Esophagus mucosa (tissue), 1 donor: ENCODE data around the gene OR7G2. TPM values are rescaled to one million over a fixed set of nuclear protein-coding genes. Genes with fewer than 3 reads are reported as not detected.
"Not testable (repeated sequence)": the region's sequence is repeated elsewhere in the genome, so short reads cannot be mapped to it uniquely, and the experiment has no call there.

Source experiments
- ATAC-seq: fragments of 200-7000 bp; cut with Tn5 transposase; one replicate; pipeline ENCODE4 v1.9.1; 2020
- total RNA-seq: library from RNA; stranded (reverse); gene quantifications from one replicate; pipeline ENCODE4 v1.2.4, GENCODE V29; 2023
- donor health status: DM: yes; HTN: yes; CAD: no.

Gene OR7G2
- total RNA-seq, 1 donor from 2014 or later: not detected

DNA sequence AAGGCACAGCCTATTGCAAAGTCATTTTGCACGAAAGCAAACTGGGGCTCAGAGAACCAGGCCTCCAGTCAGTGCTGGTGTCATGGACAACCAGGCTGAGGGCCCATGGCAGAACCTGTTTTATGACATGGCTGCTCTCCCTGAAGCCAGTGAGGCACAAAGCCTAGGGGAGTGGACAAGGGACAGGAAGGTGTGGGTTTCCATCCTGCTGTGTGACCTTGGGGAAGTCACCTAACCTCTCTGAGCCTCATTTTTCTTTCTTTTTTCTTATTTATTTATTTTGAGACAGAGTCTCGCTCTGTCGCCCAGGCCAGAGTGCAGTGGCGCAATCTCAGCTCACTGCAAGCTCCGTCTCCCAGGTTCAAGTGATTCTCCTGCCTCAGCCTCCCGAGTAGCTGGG lies 35.6 kb downstream of the OR7G2 start:
- not testable (repeated sequence) for ATAC-seq

DNA sequence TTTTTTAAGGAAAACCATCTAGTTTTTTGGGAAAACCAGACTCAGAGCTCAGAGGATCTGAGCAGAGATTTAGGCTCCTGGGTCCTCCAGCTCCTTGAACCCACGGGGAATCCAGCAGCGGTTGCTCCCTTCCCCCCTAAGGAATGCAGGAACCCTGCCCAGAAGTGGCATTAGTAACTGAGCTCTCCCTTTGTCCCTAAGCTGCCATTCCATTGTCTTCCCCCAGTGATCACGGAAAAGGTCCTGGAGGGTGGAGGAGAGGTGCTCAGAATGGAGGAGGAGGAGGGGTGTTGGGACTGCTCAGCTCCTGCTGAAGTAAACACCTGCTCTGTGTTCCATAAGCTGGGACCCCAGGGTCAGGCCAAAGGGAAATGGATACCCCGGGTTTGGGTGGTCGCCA lies 37.2 kb downstream of the OR7G2 start:
- ATAC-seq: peak; percentile 31

DNA sequence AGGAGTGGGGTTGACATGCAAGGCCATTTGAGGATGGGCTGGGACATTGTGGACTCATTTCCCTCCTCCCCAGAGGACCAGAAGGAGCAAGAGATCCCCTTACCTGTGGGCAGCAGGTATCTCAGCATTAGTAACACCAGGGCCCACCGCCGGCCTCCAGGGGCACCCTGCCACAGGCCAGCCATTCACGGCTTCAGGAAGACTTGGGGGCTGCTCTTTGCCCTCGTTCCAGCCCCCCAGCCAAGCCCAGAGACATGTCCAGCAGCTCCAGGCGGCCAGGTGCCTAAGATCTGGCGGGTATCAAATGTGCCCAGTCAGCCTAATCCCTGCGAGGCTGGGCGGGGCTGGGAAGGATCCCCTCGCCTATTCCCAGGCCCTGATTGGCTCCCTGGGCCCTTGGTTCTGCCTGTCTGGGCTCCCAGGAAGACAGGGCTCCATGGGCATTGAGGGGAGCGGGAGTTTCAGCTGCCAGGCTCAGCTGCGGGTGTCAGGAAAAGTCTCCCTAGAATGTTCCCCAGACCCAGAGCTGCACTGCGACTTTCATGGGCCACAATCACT lies 41.7 kb downstream of the OR7G2 start:
- ATAC-seq: no peak

DNA sequence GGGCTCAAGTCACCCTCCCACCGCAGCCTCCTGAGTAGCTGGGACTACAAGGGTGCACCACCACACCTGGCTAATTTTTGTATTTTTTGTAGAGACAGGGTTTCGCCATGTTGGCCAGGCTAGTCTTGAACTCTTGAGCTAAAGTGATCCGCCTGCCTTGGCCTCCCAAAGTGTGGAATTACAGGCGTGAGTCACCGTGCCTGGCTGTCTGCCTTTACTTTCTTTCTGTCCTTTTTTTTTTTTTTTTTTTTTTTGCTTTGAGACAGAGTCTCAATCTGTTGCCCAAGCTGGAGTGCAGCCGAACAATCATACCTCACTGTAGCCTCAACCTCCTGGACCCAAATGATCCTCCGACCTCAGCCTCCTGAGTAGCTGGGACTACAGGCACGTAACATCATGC lies 45.4 kb downstream of the OR7G2 start:
- no peak for ATAC-seq

DNA sequence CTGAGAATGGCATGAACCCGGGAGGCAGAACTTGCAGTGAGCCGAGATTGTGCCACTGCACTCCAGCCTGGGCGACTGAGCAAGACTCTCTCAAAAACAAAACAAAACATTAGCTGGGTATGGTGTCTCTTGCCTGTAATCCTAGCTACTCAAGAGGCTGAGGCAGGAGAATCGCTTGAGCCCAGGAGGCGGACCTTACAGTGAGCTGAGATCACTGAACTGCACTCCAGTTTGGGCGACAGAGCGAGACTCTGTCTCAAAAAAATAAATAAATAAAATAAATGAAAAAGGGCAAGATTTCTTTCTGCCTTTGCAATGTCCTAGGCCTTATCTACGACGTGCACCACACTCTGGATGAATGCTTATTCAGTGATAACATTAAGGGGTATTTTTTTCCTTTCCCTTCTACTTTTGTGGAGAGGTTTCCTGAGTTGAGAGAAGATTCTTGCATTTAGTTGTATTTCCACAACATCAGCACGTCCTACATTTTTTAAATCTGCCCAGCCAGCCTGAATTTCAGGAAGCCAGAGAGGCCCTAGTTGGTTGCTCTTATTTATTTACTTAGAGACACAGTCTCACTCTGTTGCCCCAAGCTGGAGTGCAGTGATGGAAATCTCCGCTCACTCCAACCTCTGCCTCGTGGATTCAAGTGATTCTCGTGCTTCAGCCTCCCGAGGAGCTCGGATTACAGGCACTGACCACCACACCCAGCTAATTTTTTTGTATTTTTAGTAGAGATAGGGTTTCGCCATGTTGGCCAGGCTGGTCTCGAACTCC lies 46.5 kb downstream of the OR7G2 start:
- no peak for ATAC-seq

DNA sequence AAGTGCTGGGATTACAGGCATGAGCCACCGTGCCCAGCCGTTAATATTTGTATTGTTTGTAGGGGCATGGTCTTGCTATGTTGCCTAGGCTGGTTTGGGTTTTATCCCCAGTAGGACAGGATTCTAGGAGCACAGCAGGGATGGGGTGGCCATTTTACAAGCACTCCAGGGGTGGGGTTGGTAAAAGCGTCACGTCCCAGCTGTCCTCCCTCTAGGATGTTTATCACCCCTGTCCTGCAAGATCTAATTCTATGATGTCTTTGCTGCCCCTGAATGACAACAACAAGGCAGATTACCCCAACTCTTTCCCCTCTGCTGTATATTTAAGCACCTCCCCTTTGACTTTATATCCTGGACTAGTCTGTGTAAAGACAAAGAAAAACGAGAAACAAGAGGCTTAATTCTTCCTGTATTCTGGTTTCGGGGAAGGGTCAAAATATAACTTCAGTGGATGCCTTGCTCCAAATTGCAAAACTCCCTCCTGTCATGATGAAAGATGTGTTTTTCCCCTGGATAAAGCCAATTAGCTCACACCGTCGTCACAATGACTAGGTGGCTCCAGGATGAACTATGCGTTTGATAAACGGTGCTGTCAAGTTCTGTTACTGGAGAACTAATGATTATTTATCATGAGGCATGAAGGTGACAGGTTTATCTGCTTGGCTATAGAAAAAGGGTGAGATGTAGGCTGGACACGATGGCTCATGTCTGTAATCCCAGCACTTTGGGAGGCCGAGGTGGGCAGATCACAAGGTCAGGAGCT lies 48.2 kb downstream of the OR7G2 start:
- no peak for ATAC-seq

DNA sequence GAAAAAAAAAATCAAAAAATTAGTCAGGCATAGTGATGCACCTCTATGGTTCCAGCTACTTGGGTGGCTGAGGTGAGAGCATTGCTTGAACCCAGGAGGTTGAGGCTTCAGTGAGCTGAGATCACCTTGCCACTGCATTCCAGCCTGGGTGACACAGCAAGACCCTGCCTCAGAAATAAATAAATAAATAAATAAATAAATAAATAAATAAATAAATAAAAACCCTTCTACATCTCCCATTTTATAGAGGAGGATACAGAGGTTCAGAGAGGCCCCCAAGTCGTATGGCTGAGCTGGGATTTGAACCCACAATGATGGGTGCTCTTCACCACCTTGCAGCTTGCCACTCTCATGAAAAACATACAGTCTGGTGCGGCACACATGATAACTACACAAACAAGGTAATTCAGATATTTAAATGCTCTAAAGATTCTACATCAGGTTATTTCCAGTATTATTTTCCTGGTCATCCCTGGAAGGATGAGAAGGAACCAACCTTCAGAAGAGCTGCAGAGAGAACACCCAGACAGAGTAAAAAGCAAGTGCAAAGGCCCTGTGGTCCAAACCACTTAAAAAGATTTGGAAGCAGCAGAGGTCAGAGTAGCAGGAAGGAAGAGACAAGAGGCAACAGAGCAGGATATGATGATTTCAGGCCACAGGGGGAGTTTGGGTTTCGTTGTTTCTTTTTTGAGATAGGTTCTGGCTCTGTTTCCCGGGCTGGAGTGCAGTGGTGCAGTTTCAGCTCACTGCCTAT lies 49.6 kb downstream of the OR7G2 start:
- ATAC-seq: no peak

DNA sequence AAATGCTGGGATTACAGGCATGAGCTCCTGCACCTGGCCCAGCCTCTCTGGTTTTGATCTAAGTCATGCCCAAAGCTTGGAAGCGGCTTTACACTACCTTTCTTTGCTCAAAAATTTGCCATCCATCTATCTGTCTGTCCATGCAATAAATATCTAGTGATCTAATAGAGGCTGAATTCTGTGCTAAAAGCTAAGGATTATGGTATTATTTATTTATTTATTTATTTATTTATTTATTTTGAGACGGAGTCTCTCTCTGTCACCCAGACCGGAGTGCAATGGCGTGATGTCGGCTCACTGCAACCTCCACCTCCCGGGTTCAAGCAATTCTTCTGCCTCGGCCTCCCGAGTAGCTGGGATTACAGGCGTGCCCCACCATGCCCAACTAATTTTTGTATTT lies 51.1 kb downstream of the OR7G2 start:
- ATAC-seq: not testable (repeated sequence)

DNA sequence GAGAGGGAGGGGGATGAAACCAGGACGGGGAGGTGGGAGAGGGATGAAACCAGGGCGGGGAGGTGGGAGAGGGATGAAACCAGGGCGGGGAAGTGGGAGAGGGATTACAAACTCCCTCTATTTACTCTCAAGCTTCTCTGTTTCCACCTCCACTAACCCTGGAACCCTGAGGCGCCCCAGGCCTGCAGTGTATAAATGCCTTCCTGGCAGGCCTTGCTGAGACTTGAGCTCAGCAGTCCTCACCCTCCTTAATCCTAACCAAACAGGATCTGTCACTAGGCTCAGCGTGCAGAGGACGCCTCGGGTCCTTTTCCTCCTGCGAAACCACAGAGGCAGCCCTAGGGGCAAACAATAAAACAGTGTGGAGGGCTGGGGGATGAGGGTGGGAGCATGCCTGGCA lies 52.5 kb downstream of the OR7G2 start:
- ATAC-seq: peak; percentile 92

DNA sequence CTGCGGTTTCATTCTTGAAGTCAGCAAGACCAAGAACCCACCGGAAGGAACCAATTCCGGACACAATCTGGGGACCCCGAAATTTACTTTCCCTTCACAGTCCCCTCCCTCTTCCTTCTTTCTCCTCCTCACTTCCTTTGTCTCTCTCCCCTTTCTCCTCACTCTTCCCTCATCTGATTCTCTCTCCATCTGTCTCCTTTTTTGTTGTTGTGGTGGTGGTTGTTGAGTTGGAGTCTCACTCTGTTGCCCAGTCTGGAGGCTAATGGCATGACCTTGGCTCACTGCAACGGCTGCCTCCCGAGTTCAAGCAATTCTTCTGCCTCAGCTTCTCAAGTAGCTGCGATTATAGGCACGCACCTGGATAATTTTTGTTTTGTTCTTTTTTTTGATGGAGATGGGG lies 53.1 kb downstream of the OR7G2 start:
- ATAC-seq: no peak

DNA sequence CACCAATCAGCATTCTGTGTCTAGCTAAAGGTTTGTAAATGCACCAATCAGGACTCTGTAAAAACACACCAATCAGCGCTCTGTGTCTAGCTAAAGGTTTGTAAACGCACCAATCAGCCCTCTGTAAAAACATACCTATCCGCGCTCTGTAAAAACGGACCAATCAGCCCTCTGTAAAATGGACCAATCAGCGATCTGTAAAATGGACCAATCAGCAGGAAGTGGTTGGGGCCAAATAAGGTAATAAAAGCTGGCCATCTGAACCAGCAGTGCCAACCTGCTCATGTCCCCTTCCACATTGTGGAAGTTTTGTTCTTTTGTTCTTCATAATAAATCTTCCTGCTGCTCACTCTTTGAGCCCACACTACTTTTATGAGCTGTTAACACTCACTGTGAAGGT lies 53.6 kb downstream of the OR7G2 start:
- not testable (repeated sequence) for ATAC-seq

DNA sequence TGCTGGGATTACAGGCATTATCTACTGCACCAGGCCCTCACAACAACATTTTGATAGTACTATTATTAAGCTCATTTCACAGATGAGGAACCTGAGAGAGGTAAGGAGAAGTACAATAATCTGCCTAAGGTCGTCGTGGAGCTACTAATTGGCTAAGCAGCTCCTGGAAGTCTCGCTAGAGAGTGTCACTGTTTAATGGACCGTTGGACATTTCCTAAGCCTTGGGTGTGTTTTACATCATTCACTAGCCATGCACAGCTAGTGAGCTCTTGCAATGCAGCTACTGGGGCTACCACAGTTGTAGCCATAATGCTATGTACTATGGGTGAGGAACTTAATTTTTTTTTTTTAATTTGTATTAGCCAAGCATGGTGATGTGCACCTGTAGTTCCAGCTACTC lies 54.4 kb downstream of the OR7G2 start:
- no peak for ATAC-seq

Other genes with a start within 250 kb of the OR7G2 start
- 0.56 TPM for gene MUC16, start 97.1 kb downstream of the OR7G2 start, total RNA-seq
- gene OR1M1, start 20.4 kb downstream of the OR7G2 start, total RNA-seq: not detected
- not detected for gene OR7G1, start 8.3 kb upstream of the OR7G2 start, total RNA-seq
- gene OR7G3, start 19.5 kb upstream of the OR7G2 start, total RNA-seq: not detected
- gene ZNF317, start 32.9 kb upstream of the OR7G2 start, total RNA-seq: 15.1 TPM
- not detected for gene OR7D2, start 71.5 kb upstream of the OR7G2 start, total RNA-seq
- gene OR7D4, start 112.1 kb upstream of the OR7G2 start, total RNA-seq: not detected
- gene OR7E24, start 143.5 kb upstream of the OR7G2 start, total RNA-seq: not detected
- gene ZNF699, start 202.4 kb upstream of the OR7G2 start, total RNA-seq: 3.5 TPM
- 2.9 TPM for gene ZNF559, start 216.7 kb upstream of the OR7G2 start, total RNA-seq